SW480 (cell line): Measurements from ENCODE around the gene PXMP2.
"Not testable (repeated sequence)": the region's sequence is repeated elsewhere in the genome, so short reads cannot be mapped to it uniquely, and the experiment has no call there.

Source experiments
- DNase-seq: peaks from one replicate; pipeline ENCODE4 v3.0.0-alpha.2; 2016; ENCODE audit warnings: low spot score

Gene PXMP2

DNA sequence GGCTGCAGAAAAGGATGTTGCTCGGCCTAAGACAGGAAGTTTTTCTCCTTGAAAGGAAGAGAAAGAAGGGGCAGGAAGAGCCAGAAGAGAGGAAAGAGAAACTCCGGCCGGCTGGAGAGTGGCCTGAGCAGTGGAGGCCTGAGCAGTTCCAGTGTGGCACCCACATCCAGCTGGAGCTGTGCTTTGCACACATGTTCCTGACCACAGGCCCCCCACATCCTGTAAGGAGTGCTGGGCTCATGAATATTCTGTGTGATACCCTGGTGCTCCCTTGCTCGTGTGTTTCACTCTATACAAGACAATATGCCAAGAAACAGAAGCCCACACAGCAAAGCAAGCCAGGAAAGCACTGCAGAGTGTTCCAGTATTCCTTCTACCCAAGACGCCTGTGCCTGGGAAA lies 27.3 kb upstream of the PXMP2 start:
- no peak for DNase-seq

DNA sequence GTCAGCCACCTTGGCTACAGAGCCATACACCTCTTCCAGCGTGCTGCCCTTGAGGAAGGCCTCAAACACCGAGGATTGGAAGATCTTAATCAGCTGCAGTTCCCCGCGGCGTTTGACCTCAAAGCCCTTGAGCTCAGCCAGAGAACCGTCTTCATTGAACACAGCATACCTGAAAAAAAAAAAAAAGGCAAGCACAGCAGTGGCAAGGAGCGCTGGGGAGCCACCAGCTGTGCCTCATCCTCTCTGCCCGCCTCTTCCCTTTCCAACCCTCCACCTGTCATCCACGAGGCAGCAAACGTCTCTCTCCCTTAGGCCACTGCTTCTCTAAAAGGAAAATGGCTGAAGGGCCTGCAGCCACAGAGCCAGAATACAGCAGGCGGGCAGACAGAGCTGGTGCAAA lies 26.4 kb upstream of the PXMP2 start:
- DNase-seq, result no peak

DNA sequence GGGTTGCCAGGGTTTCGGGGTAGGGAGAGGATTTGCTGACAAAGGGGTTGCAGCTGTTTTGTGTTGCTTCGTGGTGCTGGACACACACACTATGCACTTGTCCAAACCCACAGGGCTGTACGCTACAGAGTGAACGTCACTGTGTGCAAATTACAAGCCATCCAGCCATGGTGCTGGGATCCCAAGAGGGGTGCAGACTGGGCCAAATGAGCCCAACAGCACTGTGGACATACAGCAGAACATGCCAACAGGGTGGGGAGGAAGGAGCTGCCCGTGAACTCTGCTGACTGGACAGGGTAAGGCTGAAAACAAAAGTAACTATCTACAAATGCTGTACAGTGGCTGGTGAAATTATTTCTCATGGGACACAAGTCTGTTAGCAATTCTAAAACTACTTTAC lies 25.4 kb upstream of the PXMP2 start:
- no peak for DNase-seq

DNA sequence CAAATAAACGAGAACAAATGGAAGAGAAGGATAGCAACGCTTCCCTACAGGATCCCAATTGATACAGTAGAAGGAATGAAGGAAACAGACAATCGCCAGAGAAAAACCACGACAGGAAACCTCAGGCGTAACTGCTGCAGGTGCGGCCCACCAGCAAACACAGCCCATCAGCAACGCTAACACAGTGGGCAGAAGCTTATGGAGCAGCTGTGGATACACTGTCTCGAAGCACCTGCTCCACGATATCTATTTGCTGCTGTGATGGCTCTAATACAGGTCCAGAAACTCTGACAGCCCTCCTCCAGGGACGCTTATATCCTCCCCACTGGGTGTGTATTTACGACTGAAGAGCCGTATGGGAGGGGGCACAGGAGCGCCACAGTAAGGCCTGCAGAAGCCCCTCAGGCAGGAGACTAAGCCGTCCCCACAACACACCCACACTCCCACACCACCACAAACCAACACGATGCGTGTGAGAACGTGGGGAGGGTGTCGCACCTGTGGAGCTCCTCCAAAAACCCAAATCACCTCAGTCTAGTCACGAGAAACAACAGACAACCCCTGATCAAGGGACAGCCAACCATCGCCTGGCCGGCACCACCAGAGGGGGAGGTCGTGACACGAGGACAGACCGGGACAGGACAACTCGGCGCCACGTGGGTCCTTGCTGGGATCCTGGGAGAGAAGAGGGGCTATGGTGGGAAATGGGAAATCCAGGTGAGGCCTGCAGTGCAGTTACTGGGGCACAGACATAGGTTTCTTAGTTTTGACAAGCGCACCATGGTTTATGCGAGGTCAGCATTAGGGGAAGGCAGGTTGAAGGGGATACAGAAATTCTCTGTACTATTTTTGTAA lies 24.3 kb upstream of the PXMP2 start:
- DNase-seq, result no peak

- no peak for DNase-seq
Observed at GRCh38 chr12:132664206-132665148, 22.9 kb upstream of the PXMP2 start.

DNA sequence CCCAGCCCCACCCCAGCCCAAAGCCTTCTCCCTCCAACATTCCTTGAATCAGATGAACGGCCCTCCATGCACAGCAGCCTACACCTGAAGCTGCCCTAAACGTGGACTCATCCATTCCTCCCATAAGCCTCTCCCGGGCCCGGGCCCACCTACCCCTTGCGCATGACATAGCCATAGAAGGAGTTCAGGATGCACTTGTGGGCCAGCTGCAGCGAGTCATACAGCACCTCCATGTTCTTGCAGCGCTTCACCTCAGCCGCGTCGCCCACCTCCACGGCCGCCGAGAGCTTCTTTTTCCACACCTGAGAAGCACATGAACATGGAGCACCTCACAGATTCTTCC lies 22.3 kb upstream of the PXMP2 start:
- DNase-seq, result no peak

GRCh38 chr12:132665794-132666193 lies 21.6 kb upstream of the PXMP2 start:
- DNase-seq, result no peak

GRCh38 chr12:132668191-132669088 lies 18.9 kb upstream of the PXMP2 start:
- DNase-seq, result no peak

GRCh38 chr12:132669166-132669879 lies 18.1 kb upstream of the PXMP2 start:
- DNase-seq, result no peak

DNA sequence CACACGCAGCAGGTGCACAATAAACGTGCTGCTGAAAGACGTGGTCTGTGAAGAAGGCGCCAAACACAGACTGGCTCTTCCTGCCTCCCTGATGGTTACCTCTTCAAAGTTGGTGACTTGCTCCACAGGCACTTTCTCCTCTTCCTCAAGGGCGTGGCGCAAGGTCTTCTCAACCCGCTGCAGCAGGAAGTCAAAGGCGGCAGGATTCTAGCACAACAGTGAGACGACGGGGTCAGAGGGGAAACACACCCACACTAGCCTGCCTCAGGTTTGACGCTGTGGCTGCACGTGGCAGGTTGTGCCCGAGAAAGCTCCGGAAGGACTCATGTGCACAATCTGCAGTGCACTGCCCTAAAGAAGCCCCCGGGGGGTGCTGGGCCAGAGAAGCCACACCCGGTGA lies 15.3 kb upstream of the PXMP2 start:
- no peak for DNase-seq

DNA sequence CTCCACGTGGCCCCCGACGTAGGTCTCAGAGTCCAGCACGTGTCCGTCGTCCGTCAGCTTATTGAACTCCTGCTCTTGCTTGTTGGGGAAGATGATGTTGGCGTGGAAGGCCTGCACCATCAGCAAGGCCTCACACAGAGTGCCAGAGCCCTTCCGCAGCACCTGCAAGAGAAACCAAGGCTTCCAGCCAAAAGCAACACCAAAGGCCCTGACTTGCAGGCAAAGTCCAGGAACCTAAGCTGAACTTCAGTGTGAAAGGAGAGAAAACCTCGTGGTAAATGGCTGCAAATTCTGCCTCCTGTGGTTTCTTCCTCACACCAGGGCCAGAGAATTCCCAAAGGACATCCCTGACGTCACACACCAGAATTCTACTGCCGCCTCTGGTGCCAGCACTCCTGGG lies 14.7 kb upstream of the PXMP2 start:
- DNase-seq, result no peak

GRCh38 chr12:132673288-132674179 lies 13.9 kb upstream of the PXMP2 start:
- DNase-seq, result no peak

- DNase-seq, result no peak
Observed at GRCh38 chr12:132674561-132674960, 12.8 kb upstream of the PXMP2 start.

DNA sequence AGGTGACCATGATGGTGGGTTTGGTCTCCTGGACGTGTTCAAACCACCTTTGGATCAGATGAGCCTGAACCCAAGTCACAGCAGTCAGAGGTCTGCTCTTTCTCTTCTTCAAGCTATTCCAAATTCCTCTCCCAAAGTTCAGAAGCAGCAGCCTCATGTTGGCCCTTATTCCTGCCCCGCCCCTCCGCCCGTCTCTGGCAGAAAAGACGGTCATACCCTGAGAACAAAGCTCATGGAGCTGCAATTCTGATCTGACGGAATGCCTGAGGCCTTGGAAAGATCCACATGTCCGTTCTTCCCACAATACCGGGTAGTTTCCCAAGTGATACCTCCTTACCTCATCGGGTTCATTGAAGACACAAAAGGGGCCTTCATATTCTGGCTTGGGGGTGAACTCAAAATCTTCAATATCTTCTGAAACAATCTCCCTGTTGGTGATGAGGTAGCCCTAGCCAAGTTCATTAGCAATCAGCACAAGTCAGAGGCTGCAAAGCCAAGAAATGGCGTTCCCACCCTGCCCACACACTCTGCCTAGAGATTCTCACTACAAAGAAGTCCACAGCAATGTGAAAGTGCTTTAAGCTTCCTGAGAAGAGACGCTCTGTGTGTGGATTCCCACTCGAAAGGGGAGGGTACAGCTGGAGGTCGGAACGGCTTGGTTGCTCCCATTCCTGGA lies 11.5 kb upstream of the PXMP2 start:
- no peak for DNase-seq

DNA sequence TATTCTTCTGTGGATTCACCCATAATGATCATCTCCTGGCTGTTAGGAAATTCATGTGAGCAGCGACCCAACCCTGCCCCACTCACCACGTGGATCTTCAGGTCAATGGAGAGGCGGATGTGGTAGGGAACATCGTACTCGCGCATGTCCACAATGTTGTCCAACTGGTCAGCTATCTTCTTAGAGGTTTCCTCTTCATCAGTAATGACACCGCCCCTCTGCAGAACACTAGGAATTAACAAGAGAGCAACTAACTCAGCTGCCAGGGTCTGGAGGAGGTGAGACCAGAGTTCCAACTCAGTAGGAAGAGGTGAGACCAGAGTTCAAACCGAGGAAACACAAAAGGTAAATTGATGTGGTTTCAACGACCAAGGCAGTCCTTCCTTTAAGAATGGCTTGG lies 9.9 kb upstream of the PXMP2 start:
- no peak for DNase-seq

GRCh38 chr12:132685400-132685799 lies 2.0 kb upstream of the PXMP2 start:
- no peak for DNase-seq

GRCh38 chr12:132686825-132687210 lies 569 bp upstream of the PXMP2 start:
- peak; percentile 19 for DNase-seq

DNA sequence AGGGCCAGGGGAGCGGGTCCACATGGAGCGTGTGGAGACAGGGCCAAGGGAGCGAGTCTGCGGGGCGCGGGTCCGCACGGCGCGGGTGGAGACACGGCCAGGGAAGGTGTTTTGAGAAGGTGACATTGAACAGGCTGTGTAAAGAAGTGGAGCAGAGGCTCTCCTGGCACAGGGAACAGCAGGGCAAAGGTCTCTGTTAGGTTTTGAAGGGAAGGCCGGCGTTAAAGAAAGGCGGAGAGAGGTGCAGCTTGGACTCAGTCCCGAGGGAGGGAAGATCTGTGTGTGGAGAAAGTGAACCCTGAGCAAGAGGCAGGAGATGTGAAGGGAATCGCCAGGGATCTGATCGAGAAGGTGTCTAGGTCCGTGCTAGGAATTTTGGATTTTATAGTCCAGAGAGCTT lies 1.8 kb downstream of the PXMP2 start:
- peak; percentile 7 for DNase-seq

DNA sequence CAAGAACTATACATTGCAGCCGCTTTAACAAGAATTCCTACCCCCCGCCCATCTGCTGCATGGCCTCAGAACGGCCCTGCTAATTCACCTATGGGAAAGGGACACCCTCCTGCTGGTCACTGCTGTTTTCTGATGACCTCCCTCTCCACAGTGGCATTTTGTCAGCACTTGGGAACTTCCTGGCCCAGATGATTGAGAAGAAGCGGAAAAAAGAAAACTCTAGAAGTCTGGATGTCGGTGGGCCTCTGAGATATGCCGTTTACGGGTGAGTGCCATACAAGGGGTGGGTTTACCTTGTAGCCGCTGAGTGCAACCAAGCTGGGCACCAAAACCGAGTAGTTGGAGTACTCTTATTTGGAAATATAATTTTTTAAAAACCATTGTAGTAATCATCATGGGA lies 2.7 kb downstream of the PXMP2 start:
- no peak for DNase-seq

GRCh38 chr12:132692030-132692429 lies 4.6 kb downstream of the PXMP2 start:
- DNase-seq, result not testable (repeated sequence)
